CD4-positive, alpha-beta T cell treated with Interleukin-17A for 1 hour (primary cell): ENCODE data around the gene BICC1.
A peak's percentile ranks its signal among the peaks of the same experiment; 100 is the strongest.
"Not testable (repeated sequence)": the region's sequence is repeated elsewhere in the genome, so short reads cannot be mapped to it uniquely, and the experiment has no call there.

Experiments
- DNase-seq: peaks from one replicate; pipeline ENCODE4 v3.0.0-alpha.2; 2020

The BICC1 gene

GRCh38 chr10:58570307-58570723 is 57.6 kb downstream of the BICC1 start:
- no peak for DNase-seq

GRCh38 chr10:58570979-58571378 is 58.3 kb downstream of the BICC1 start:
- no peak for DNase-seq

- DNase-seq, result no peak
These were observed 60.5 kb downstream of the BICC1 start for GRCh38 chr10:58573144-58573543.

GRCh38 chr10:58574058-58574457 is 61.4 kb downstream of the BICC1 start:
- no peak for DNase-seq

GRCh38 chr10:58575491-58575890 is 62.8 kb downstream of the BICC1 start:
- DNase-seq, result no peak

GRCh38 chr10:58576751-58577436 is 64.2 kb downstream of the BICC1 start:
- no peak for DNase-seq

- DNase-seq, result no peak
These were observed 64.7 kb downstream of the BICC1 start for GRCh38 chr10:58577437-58577777.

- DNase-seq, result no peak
These were observed 65.7 kb downstream of the BICC1 start for GRCh38 chr10:58578366-58578765.

- no peak for DNase-seq
These were observed 66.5 kb downstream of the BICC1 start for GRCh38 chr10:58579011-58579655.

GRCh38 chr10:58582045-58582444 is 69.4 kb downstream of the BICC1 start:
- DNase-seq, result no peak

- DNase-seq, result no peak
These were observed 72.8 kb downstream of the BICC1 start for GRCh38 chr10:58585435-58585834.

- no peak for DNase-seq
These were observed 73.9 kb downstream of the BICC1 start for GRCh38 chr10:58586282-58587245.

GRCh38 chr10:58587676-58588075 is 75.0 kb downstream of the BICC1 start:
- DNase-seq, result no peak

GRCh38 chr10:58588673-58589265 is 76.1 kb downstream of the BICC1 start:
- no peak for DNase-seq

- no peak for DNase-seq
These were observed 77.6 kb downstream of the BICC1 start for GRCh38 chr10:58590152-58590840.

- DNase-seq, result no peak
These were observed 78.3 kb downstream of the BICC1 start for GRCh38 chr10:58590924-58591323.

GRCh38 chr10:58593008-58593407 is 80.3 kb downstream of the BICC1 start:
- DNase-seq, result peak; percentile 9

GRCh38 chr10:58597211-58597610 is 84.5 kb downstream of the BICC1 start:
- not testable (repeated sequence) for DNase-seq

- no peak for DNase-seq
These were observed 87.4 kb downstream of the BICC1 start for GRCh38 chr10:58599927-58600553.

- DNase-seq, result no peak
These were observed 95.7 kb downstream of the BICC1 start for GRCh38 chr10:58608351-58608750.

- no peak for DNase-seq
These were observed 96.3 kb downstream of the BICC1 start for GRCh38 chr10:58608826-58609531.
